Prostate gland (tissue), 2 donors: ENCODE results near the gene FUBP1.

Experiments
- CTCF ChIP-seq, 4 experiments: fragments of 200-600 bp in 2 of 4; fragments of 450-650 bp in 2 of 4; sonication (generic) in 2 of 4; IDR thresholded peaks; 1 replicate in 3 of 4; 2 replicates in 1 of 4; pipeline ENCODE4 v1.5.1; 2016 to 2019; ENCODE audit warnings: antibody characterized with exemption in 4 of 4, mild to moderate bottlenecking in 2 of 4, moderate library complexity in 2 of 4
- POLR2A ChIP-seq: fragments of 450-650 bp; IDR thresholded peaks from one replicate; pipeline ENCODE4 v1.6.1; 2016; ENCODE audit warnings: antibody characterized with exemption, mild to moderate bottlenecking

- TF ChIP-seq CTCF (IDR thresholded peaks at IDR 0.05) (no peak), POLR2A (no peak)
Observed at GRCh38 chr1:78015148-78015547, 36.3 kb upstream of the FUBP1 start.
